GM19452 (cell line): ENCODE results near the gene BORCS5.
"Not testable (repeated sequence)": the region's sequence is repeated elsewhere in the genome, so short reads cannot be mapped to it uniquely, and the experiment has no call there.

Experiments
- ATAC-seq: cut with Tn5 transposase; IDR thresholded peaks from one replicate; pipeline ENCODE4 v1.9.1; 2021; ENCODE audit not compliant: unreplicated experiment

Gene BORCS5

DNA sequence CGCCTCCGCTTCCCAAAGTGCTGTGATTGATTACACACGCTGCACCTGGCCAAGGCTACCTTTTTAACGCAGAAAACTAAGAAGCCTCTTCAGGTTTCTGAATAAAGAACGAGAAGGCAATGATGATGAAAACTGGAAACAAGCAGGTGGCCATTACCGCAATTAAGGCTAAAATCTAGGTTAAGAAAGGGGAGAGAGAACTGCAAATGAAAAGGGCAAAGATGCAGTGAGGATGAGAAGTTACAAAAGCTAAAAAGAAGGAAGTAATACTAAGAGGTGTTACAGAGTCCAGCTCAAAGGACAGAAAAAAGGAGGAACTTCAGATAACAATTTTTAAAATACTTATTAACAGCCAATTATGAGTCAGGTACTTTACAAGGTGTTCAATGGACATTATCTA, 126.1 kb downstream of the BORCS5 start:
- peak; percentile 43 for ATAC-seq

DNA sequence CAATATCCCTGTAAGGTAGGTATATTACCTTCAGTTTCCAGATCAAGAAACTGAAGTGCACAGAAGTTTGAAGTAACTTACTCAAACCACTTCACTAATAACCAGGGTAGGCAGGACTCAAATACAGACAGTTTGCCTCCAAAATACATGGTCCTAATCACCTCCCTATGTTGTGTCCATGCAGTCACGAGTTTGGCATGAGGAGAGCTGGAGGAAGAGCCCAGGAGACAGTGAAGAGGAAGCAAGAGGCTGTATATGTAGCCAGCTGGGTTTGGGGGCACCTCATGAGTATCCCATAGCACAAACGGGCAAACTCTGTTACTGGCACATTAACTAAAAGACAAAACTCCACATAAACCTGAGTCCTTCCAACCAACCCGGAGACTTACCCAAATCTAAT, 126.6 kb downstream of the BORCS5 start:
- peak; percentile 5 for ATAC-seq

DNA sequence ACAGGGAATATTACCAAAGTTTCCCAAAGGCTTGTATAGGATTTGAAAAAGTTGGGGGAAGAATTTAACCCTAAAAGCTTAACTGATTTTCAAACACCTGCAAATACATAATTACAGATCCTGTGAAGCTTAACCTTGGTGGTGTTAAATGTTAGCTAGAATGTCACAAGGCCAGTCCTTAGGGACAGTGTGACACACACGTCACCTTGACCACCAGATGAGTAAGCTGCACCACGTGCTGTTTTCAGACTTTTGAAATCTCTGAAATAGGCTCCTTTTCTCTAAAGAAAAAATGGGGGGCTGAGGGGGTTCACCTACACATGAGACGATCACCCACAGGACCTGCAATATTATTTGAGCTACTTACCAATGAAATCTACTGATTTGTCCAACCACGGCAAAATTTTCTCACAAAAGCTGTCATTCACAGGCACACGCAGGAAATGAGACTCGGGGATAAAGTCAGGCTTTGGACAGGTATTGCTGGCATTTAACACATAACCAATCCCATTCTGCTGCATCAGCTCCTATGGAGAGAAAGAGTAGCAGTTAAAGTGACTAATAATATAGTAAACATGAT, 129.9 kb downstream of the BORCS5 start:
- peak; percentile 77 for ATAC-seq

DNA sequence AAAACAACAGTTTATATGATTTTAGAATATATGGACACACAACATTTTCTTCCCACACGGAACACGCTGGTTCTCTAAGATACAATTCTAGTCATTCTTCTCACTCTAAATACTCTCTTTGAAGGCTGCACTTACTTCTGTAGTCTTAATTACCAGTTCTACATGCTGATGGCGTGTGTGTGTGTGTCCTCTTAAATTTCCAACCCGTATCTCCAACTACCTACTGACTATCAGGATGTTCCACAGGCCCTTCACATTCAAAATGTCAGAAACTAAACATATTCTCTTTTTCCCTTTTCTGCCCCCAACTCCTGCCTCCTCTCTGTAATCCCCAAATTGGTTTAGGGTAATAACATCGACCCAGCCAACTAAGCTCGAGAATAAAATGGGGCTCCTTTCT, 130.6 kb downstream of the BORCS5 start:
- no peak for ATAC-seq

DNA sequence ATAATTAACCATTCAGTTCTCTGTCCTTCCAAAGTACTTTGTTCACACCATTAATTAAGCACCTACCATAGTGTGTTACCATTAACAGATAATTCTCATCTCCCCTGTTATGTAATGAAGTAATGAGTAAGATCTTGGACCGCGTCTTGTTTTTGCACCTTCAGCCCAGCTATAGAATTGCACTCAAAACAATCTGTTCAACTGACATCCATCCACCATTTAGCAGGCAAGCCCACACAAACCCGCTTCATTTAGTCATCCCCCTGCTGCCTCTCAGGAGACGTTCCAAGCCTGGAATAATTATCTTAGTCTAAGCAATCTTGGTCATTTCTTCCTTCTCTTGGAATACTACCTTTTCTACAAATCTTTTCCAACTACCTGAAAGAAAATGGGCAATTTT, 131.4 kb downstream of the BORCS5 start:
- ATAC-seq, result no peak

DNA sequence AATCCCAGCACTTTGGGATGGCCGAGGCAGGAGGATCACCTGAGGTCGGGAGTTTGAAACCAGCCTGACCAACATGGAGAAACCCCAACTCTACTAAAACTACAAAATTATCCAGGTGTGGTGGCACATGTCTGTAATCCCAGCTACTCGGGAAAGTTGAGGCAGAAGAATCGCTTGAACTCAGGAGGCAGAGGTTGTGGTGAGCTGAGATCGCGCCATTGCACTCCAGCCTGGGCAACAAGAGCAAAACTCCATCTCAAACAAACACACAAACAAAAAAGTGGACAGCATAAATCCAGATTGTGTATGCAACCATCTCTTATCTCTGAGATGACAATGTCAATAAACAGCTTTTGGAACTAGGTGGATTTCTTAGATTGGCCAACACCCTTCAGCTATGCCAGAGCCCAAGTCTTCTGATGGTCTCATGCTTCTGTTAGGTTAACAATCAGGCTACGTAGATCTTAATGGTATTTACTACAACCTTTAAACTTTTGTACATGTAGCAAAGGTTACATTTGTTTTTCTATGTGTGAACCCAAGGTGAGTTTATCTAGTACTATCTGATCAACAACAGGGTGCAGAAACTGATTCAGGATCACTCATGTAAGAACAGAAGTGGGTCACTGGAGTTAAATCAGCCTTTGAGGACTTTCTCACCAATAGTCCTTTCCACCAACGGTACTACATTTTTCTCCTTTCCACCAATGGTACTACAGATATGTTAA, 132.1 kb downstream of the BORCS5 start:
- no peak for ATAC-seq

DNA sequence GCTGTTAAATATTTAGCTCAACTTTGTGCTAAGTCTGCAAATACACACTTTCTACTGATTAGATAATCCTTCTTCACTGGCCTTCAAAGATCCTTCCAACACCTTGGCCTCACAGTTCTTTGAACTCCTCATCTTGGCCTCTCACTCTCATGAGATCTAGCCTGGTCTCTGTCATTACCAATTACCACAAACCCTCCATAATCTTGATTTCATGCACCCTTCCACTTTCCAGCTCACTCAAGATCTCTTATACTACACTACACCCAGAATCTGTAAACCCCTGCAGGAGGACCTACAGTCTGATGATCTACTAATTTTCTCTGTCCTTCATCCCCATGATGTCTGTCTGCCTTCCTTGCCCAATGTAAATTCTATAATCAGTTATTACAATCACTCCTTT, 134.7 kb downstream of the BORCS5 start:
- no peak for ATAC-seq

DNA sequence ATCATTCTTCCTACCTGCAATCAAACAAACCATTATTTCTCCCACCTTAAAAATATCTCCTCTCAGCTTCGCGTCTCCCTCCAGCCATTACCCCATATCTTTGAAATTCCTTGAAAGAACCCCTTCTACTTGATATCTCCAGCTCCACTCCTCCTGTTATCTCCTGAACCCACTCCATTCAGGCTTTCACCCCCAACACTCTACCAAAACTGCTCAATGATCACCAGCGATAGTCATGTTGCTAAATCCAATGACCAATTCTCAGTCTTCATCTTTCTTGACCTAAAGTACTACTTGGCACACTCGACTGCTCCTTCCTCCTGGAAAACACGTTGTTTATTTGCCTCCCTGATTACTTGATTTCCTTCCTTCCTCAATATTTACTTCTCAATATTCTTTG, 135.7 kb downstream of the BORCS5 start:
- ATAC-seq, result no peak

DNA sequence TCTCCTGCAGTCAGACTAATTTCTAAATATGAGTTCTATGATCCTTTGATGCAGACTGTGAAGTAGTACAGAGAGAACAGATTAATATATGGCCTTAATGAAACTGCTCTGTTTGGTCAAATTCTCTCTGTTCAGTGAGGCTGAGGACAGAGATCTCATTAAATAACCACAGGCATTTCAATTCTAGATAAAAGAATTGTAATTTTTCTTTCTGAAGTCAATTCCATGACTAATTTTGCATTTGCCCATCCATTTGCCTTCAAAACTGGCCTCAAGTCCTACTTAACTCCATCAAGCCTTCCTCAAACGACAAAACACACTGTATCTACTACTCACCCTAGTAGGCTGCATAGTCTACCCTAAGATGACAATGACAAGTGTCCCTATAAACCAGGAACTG, 138.7 kb downstream of the BORCS5 start:
- ATAC-seq, result no peak

DNA sequence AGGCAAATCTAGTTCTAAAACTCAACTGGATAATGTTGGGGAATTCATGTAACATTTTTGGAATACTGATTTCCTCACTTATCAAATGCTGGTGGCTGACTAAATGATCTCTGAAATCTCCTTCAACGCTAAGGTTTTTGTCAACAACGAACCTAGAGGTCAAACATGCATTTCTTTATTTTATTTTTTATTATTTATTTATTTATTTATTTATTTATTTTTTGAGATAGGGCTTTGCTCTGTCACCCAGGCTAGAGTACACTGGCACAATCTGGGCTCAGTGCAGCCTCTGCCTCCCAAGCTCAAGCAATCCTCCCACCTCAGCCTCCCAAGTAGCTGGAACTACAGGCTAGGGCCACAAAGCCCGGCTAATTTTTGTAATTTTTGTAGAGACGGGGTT, 141.3 kb downstream of the BORCS5 start:
- no peak for ATAC-seq

DNA sequence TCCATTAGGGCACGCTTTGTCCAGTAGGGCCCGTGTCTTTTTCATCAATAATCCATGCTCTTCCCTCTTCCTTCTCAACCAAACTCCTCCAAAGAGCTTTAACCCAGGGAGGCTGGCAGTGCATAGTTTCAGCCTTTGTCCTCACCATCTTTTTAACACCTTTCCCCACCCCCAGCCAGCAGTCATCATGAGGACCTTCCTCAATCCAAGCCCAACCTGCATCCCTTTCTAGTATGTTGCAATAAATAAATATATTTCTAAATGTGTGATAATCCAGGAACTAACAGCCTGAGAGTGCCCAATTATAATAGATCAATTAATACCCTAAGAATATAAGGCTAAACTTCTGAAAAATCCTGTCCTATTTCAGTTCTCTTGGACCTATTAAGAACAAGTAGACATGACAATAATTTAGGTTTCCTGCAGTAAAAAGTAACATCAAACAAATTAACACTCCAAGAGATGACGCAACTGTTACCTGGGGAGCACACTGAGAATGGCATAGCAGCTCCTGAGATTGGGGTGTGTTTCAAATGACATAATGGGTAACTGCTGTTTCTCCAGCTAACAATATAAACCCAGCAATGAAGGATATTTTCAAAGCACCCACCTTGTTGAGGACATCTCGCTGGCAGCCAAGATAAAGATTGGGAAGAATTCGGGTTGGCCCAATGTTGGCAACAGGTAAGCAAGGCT, 143.2 kb downstream of the BORCS5 start:
- no peak for ATAC-seq

DNA sequence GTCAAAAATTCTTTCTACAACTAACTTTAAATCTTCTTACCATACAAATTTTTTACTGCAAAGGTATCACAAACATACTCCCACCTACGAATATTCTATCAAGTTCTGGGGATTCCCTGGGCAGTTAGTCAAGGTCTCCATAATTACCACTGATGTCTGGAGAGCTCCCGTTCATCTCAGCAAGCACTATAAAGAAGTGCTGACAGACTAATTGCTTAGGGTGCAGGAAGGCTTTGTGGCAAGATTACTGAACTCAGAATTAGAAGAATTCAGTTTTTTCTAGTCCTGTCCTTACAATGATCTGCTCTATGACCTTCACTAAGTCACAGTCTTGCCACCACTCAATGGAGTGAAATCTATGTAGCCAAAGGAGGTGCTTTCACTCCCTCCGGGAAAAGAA, 144.2 kb downstream of the BORCS5 start:
- no peak for ATAC-seq

DNA sequence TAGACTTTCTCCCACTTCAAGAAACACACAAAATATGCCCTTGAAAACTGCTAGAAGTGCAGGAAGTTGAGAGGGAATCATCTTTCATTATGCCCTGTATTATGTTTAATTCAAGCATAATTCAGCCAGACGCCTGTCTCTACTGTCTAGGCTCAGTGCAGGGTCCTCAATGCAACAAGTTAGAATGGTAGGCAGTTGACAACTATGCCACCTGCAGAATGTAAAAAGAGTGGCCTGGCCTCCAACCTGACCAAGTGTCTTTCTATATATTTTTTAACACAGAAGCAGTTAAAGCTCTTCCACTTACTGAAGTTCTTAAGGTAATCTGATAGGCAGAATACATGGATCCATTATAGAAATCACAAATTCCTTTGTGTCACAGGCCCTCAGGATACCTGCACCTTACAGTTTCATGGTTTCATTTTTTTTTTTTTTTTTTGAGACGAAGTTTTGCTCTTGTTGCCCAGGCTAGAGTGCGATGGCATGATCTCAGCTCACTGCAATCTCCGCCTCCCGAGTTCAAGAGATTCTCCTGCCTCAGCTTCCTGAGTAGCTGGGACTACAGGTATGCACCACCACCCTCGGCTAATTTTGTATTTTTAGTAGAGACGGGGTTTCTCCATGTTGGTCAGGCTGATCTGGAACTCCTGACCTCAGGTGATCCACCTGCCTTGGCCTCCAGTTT, 145.4 kb downstream of the BORCS5 start:
- not testable (repeated sequence) for ATAC-seq

DNA sequence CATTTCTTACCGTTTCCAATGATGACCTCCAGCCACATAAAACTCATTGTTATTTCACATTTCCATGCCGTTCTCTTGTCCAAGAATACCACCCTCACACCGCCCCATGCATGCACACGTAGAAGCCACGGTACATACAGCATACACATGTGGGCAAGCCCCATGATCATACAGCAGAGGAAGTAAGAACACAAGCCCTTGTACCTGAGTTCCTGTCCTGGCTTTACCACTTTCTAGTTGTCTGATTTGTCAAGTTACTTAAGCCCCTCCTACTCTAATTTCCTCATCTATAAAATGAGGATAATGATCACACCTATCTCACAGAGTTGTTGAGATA, 145.9 kb downstream of the BORCS5 start:
- no peak for ATAC-seq

DNA sequence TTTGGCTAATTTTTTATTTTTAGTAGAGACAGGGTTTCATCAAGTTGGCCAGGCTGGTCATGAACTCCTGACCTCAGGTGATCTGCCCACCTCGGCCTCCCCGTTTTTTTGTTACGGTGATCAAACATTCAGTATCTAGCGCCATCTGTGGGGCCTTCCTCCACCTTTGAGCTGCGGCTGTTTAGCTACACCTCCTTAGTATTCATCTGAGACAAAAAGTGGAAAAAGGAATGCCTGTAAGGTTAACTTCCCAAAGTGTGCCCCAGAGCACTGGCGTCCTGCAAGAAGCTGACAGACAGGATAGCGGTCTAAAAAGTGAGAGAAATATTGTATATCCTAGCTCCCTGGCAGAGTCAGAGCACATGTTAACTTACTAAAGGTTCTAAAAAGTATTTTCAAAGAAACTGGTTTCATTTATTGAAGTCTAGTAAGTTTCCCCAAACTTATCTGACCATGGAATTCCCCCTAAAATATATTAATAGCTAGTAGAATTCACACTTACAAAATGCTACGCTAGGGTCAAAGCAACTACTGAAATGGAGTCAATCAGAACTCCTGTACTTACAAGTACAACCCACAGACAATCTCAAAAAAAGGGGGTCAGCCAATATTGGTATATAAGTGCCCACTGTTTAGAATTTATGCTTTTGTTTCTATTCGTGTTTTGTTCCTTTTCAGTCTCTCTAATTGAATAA, 146.7 kb downstream of the BORCS5 start:
- no peak for ATAC-seq

DNA sequence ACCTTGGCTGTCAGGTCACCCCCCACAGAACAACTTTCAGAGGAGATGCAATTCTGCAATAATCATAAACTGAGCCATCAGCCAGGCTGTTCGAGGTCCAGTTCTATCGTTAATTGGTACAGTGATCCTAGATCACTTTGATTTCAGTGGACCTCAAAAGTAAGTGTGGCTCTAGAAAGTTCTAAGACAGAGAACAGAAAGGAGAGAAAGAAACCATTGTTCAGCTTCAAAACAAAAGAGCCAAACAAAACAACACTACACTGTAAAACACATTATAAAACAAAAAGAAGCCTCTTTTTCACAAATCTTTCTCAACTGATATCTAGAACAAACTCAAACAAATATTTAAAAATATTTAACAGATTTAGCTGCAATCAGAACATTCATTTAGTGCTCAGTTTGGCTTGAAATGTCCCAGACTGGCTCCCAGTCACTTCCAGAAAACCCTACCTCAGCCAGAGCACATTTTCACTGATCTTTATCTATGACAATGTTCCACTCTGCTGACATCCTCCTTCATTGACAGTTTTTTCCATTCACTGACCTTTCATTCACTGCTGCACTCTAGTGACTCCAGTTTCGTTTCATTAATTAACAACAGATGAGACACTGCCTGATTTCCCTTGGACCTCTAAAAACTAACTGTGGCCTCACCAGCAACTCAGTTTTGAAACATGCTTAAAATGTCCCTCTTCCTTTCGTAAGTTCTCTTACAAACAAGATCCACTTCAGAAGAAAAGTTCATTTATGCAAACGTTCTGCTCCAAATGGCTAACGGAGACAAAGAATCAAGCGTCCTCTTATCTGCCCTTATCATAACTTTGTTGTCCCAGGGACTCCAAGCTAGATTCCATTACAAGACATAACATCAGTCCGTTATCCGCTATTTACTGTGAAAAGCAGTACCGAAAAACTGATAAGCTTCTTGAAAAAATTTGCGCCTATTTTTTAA, 148.9 kb downstream of the BORCS5 start:
- peak; percentile 78 for ATAC-seq

DNA sequence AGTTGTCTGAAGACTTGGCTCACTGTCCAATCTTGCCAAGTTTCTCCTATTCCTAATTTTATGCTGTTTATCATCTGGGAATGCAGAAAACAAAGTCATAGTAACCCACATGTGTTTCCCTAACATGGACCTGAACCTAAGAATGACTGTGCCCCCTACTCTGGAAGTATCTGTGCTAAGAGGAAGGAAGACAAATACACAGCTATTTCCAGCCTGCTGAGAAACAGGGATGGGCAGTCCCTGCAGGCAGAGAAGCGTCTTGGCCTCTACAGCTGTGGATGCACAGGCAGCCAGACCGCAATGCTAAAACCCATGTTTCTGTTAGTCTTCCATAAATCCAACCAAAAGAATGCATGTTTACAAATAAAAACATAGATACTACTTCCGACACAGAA, 149.6 kb downstream of the BORCS5 start:
- ATAC-seq, result no peak

DNA sequence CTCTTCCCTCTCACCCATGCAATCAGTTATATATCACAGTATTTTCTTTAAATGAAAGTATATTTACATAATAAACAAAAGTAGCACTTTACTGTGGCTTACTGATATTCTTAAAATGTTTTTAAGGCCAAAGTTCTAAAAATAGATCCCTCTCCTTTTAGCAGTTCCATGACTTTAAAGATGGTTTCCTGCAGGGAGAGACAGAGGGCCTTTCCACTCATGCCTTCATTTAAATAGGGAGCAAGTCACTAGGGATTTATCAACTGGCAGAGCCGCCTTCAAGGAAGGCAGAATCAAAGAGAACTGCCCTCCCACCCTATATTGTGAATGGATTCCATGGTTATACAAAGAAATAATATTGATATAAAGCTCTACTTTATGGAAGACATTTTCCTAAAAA, 150.2 kb downstream of the BORCS5 start:
- no peak for ATAC-seq

DNA sequence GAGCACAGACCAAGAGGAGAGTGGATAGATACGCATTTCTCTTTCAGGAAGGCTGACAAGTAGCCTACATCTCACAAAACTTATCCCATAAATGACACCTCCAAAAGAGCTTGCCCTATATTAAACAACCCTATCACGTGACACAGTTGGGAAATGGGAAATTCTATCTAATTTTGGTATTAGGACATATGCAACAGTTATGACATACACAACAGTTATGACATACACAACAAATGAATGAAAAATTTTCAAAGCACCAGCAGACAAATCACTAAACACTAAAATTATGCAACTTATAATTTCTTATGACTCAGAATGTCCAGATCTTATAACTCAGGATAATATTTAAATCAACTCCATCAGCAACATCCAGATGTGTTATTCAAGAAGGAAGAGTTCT, 151.7 kb downstream of the BORCS5 start:
- no peak for ATAC-seq

DNA sequence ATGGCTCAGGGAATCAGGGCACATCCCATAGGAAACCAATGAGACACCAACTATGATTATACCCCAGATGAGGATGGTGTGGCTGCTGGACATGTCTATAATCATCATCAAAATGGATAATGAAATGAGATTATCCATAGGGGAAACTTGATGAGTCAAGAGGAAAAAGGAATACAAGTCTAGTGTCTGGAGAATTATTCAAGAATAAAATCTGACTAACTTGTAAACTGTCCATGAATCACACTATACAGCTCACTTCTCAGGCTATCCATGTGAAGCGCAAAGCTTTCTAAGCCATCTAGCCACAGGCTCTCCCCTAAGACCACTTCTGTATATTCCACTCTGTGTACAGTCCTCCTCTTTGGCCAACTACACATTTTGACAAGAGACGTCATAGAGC, 153.3 kb downstream of the BORCS5 start:
- ATAC-seq, result no peak
